ENCODE data around the gene FIGNL2.

GRCh38 chr12:51829011-51829481 lies 19.5 kb downstream of the FIGNL2 start:
- TF ChIP-seq EZH2 (IDR thresholded peaks at IDR 0.05), result no peak
- no peak for TF ChIP-seq CTCF (IDR thresholded peaks at IDR 0.05)
- TF ChIP-seq EZH2phosphoT487 (IDR thresholded peaks at IDR 0.05), result no peak
